Measurements from ENCODE around the gene MST1R.
A peak's percentile ranks its signal among the peaks of the same experiment; 100 is the strongest.
"Not testable (repeated sequence)": the region's sequence is repeated elsewhere in the genome, so short reads cannot be mapped to it uniquely, and the experiment has no call there.

Gene MST1R

GRCh38 chr3:49903451-49904424 lies at the start of gene MST1R:
Gene MST1R (minus strand): TSS chr3:49903873. CDS start chr3:49903609, 264 bp downstream.
- DNase-seq (ENCODE audit: low spot score), result peak; percentile 79

DNA sequence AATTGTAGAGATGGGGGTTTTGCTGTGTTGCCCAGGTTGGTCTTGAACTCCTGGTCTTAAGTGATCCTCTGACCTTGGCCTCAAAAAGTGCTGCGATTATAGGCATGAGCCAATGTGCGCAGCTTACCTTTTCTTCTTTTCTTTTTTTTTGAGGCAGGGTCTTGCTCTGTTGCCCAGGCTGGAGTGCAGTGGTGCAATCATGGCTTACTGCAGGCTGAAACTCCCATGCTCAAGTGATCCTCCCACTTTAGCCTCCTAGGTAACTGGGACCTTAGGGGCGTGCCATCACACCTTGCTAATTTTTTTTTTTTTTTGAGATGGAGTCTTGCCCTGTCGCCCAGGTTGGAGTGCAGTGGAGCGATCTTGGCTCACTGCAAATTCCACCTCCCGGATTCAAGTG lies 49.3 kb upstream of the MST1R start:
- no peak for DNase-seq (ENCODE audit: low spot score)

GRCh38 chr3:49942651-49943050 lies 39.0 kb upstream of the MST1R start:
- DNase-seq (ENCODE audit: low spot score), result no peak

- no peak for DNase-seq (ENCODE audit: low spot score)
Measured at GRCh38 chr3:49940667-49941249, 37.1 kb upstream of the MST1R start.

- DNase-seq (ENCODE audit: low spot score), result peak; percentile 94
Measured at GRCh38 chr3:49939858-49940666, 36.4 kb upstream of the MST1R start, which contains the start of gene RBM6. Gene RBM6 (plus strand): TSS chr3:49940150. CDS start chr3:49962642, 22,492 bp downstream.

DNA sequence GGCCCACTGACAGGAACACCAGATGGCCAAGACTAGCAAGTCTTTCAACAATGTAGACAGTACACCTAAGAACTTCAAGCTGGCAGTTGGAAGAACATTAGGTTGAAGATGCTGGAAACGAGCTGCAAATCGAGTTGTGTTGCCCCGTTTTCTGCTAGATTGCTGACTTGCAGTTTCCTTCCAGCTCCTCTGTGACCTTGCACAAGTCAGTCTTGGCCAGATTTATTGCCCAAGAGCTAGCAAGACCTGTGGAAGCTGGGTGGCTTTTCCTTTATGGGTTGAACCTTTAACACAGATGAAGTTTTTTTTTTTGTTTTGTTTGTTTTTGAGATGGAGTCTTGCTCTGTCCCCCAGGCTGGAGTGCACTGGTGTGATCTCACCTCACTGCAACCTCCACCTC lies 33.4 kb upstream of the MST1R start:
- DNase-seq (ENCODE audit: low spot score), result no peak

DNA sequence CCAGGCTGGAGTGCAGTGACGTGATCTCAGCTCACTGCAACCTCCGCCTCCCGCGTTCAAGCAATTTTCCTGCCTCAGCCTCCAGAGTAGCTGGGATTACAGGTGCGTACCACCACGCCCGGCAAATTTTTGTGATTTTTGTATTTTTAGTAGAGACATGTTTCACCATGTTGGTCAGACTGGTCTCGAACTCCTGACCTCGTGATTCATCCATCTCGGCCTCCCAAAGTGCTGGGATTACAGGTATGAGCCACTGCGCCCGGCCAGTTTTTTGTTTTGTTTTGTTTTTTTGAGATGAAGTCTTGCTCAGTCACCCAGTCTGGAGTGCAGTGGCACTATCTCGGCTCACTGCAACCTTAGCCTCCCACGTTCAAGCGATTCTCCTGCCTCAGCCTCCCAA lies 28.6 kb upstream of the MST1R start:
- not testable (repeated sequence) for DNase-seq (ENCODE audit: low spot score)

GRCh38 chr3:49930922-49931321 lies 27.2 kb upstream of the MST1R start:
- no peak for DNase-seq (ENCODE audit: low spot score)

DNA sequence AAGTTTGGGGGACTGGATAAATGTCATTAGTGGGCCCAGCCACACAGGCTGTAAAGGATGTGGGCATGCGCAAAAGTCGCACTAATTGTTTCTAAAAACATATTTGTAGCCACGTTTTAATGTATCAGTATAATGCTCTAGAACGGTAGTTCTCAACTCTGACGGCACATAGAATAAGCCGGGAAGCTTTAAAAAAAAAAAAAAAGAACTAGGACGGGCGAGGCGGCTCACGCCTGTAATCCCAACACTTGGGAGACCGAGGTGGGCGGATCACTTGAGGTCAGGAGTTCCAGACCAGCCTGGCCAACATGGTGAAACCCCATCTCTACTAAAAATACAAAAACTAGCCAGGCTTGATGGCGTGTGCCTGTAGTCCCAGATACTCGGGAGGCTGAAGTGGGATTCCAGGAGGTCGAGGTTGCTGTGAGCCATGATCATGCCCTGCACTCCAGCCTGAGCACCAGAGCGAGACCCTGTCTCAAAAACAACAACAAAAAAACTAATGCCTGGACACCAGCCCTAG lies 26.6 kb upstream of the MST1R start:
- no peak for DNase-seq (ENCODE audit: low spot score)

DNA sequence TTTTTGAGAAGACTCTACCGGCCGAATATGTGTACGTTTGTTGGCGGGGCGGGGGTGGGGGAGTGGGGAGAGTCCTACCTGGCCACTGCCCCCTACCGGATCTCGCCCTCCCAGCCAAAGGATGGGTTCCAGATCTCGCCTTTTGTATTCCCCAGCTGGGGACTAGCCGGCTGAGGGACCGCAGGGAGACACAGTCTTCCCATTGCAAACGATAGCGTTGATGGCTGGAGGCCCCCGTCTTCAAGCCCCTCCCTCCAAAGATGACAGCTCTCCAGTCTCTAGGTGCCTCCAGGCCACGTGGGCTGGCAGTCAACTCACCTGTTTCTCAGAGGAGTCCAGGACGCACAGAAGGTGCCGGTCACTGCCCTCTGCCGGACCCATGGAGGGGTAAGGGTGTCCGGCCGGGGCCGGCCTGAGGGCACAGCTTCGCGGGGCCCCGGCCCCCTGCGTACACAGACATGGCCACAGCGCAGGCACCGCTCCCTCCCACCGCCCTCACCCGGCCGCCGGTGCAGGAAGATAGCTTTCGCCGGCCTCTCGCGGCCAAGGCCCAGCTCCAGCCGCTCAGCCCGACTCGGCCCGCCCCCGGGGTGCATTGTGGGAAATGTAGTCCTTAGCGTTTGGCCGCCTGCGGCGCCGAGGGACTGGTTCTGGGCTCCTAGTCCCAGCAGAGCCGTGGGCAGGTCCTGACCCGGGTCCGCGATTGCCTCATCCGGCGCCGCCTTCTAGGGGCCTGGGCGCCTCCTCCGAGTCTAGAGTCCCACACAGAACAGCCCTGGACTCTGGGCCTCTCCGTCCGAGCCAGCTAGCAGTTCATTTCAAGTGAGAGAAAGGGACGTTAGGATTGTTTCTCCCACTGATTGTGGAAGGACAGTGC lies 25.9 kb upstream of the MST1R start, which contains the start of gene MON1A:
TSS of gene MON1A (minus strand) at position 521 of the 877 bp plus-strand sequence. CDS start 16,465 bp downstream, outside the sequence.
- DNase-seq (ENCODE audit: low spot score), result peak; percentile 88

DNA sequence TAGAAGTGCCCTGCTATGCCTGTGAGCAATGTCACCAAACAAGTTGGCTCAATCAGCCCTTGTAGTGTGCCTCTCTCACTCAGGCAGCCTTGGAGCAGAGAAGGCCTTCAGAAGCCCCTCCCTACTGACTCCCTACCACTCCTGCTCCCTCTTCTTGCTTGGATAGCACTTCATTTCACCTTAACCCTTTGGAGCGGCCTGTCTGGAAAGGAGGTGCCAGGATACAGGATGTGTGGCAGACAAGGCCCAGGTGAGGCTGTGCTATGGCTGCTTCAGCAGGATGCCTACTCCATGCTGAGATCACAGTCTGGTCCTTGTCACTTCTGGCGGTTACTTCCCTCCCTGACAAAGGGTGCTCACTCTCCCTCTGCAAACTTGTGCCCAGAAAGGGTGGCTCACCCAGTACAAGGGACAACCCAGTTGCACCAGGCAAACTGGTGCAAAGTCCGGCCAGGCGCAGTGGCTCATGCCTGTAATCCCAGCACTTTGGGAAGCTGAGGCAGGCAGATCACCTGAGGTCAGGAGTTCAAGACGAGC lies 24.9 kb upstream of the MST1R start:
- DNase-seq (ENCODE audit: low spot score), result no peak

DNA sequence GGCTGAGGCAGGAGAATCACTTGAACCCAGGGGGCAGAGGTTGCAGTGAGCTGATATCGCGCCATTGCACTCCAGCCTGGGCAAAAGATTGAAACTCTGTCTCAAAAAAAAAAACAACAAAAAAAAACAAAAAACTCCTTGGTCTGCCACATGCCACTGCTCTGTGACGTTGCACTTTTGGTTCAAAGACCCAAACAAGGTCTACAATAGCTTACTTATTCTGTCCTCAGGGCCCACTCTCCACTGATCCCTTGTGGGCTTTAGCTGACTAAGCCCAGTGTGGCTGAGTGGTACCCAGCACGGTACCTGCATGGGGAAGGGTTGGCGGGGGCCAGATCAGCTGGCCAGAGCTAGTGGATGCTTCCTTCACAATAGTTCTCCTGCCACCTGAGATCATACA lies 24.1 kb upstream of the MST1R start:
- no peak for DNase-seq (ENCODE audit: low spot score)

GRCh38 chr3:49926117-49926728 lies 22.6 kb upstream of the MST1R start:
- DNase-seq (ENCODE audit: low spot score), result no peak

- DNase-seq (ENCODE audit: low spot score), result no peak
Measured at GRCh38 chr3:49925485-49925884, 21.8 kb upstream of the MST1R start.

DNA sequence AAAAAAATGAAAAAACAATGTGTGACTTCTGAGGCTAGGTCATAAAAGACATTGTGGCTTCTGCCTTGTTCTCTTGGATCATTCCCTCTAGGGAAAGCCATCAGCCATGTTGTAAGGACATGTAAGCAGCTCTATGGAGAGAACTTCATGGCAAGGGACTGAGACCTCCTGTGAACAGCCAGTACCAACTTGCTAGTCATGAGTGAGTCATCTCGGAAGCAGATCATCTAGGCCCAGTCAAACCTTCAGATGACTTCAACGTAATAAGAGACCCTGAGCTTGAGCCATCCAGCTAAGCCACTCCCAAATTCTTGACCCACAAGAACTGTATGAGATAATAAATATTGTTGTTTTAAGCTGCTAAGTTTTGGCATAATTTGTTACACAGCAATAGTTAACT lies 21.0 kb upstream of the MST1R start:
- DNase-seq (ENCODE audit: low spot score), result no peak

- not testable (repeated sequence) for DNase-seq (ENCODE audit: low spot score)
Measured at GRCh38 chr3:49917806-49918590, 14.3 kb upstream of the MST1R start.

DNA sequence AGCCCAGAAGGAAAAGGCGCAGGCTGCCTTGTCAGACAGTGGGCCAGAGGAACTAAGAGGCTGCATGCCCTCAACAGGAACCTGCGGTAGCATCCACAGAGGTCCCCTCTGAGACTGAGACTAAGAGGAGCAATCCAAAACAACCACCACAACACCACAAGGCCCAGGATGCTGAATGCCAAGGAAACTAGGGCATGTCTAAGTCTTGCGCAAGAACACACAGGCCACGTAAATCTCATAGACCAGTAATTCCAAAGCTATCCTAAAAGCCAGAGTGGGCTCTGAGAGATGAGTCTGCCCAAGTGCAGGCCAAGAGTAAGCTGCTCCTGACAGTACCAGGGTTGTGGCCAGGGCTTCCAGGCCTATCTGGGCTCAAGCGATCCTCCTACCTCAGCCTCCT lies 13.0 kb upstream of the MST1R start:
- DNase-seq (ENCODE audit: low spot score), result no peak

- DNase-seq (ENCODE audit: low spot score), result no peak
Measured at GRCh38 chr3:49914906-49915305, 11.2 kb upstream of the MST1R start.

DNA sequence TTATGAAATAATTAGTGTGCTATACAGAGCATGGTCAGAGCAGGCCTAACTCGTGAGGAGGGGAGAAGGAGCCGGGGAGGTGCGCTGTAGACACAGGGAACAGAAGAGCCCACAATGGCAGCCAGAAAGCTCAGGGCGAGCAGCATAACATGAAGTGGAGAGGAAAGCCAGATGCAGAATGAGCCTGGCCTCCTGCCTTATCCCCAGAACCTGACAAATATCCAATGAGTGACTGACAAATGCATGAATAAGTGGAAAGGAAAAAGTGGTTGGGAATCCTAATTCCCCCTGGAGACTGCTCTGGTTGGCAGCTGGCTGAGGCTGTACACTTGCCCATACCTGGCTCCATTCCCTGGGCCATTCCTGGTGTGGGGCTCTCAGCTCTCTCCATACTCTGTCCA lies 9.2 kb upstream of the MST1R start:
- no peak for DNase-seq (ENCODE audit: low spot score)

Data from CD4-positive, alpha-beta T cell treated with Interleukin-15 for 4 hours (primary cell).